22Rv1 (cell line): ENCODE data around the gene MAEA.

Source experiments
- CTCF ChIP-seq: fragments of 450-650 bp; IDR thresholded peaks from 2 replicates; pipeline ENCODE4 v1.5.1; 2017; ENCODE audit warnings: mild to moderate bottlenecking
- ZFX ChIP-seq: fragments of 450-650 bp; IDR thresholded peaks from 2 replicates; pipeline ENCODE4 v1.6.1; 2017; ENCODE audit warnings: antibody characterized with exemption, borderline replicate concordance

GRCh38 chr4:1318046-1318375 is 28.3 kb downstream of the MAEA start:
- TF ChIP-seq CTCF (no peak), ZFX (no peak)
